Large intestine (tissue), 3 donors: ENCODE measurements around the gene STX16. TPM values are rescaled to one million over a fixed set of nuclear protein-coding genes. Genes with fewer than 3 reads are reported as not detected.
A peak's percentile ranks its signal among the peaks of the same experiment; 100 is the strongest.

Source experiments
- DNase-seq, 2 donors: peaks; one replicate each; pipeline versions ENCODE4 v3.0.0 to v3.0.0-alpha.2; 2013
- H3K27ac ChIP-seq: one replicate; pipeline ENCODE4 v1.5.1; 2013; ENCODE audit warnings: low read length
- H3K27me3 ChIP-seq: 2 replicates; pipeline ENCODE4 v1.6.1; 2013; ENCODE audit warnings: low read length; ENCODE audit not compliant: control insufficient read depth, insufficient read depth
- H3K36me3 ChIP-seq: 2 replicates; pipeline ENCODE4 v1.6.1; 2013; ENCODE audit warnings: low read length; ENCODE audit not compliant: control insufficient read depth, insufficient read depth
- H3K4me1 ChIP-seq: one replicate; pipeline ENCODE4 v1.6.1; 2013; ENCODE audit warnings: low read length; ENCODE audit not compliant: control insufficient read depth, insufficient read depth
- H3K4me3 ChIP-seq: one replicate; pipeline ENCODE4 v1.5.1; 2013; ENCODE audit warnings: low read length
- H3K9me3 ChIP-seq: one replicate; pipeline ENCODE4 v1.6.1; 2013; ENCODE audit warnings: mild to moderate bottlenecking, low read depth, low read length, moderate library complexity; ENCODE audit not compliant: control insufficient read depth
- WGBS: methylation state at CpG from one replicate; pipeline ENCODE4 v1.1.5; 2013; ENCODE audit warnings: low lambda C conversion rate; ENCODE audit not compliant: insufficient coverage; 5-methylcytosine and 5-hydroxymethylcytosine counted together
- polyA plus RNA-seq: library from polyadenylated mRNA; unstranded; fragments of 120-200 nt; gene quantifications from one replicate; pipeline ENCODE4 v1.2.1, GENCODE V29; 2013

STX16 gene
- polyA plus RNA-seq, 1 donor = 80.6 TPM

GRCh38 chr20:58698741-58699622 is 47.9 kb downstream of the STX16 start:
- no peak for DNase-seq
- Histone ChIP-seq H3K4me3 (no peak overlapping the region), H3K36me3 (peaks cover 75% of the 10 kb centered on the region), H3K27ac (no peak overlapping the region), H3K4me1 (peaks cover 4% of the 10 kb centered on the region), H3K9me3 (peaks cover 5% of the 10 kb centered on the region), H3K27me3 (no peaks in the 10 kb centered on the region)
- WGBS = no CpG with 5 or more reads among the region's 27 CpGs

GRCh38 chr20:58699623-58700107 is 48.6 kb downstream of the STX16 start:
- Histone ChIP-seq H3K36me3 (peaks cover 80% of the 10 kb centered on the region), H3K4me1 (peaks cover 4% of the 10 kb centered on the region), H3K27ac (no peak overlapping the region), H3K27me3 (no peaks in the 10 kb centered on the region), H3K9me3 (peaks cover 5% of the 10 kb centered on the region), H3K4me3 (no peak overlapping the region)
- no CpG with 5 or more reads among the region's 9 CpGs for WGBS
- no peak for DNase-seq

- H3K36me3 ChIP-seq = peaks cover 78% of the 10 kb centered on the region
- peak overlapping the region; percentile 25 for H3K27ac ChIP-seq
These were observed 49.2 kb downstream of the STX16 start for GRCh38 chr20:58700121-58700821.

GRCh38 chr20:58700823-58701222 is 49.7 kb downstream of the STX16 start:
- Histone ChIP-seq H3K36me3 (peaks cover 78% of the 10 kb centered on the region), H3K9me3 (no peaks in the 10 kb centered on the region), H3K4me3 (no peak overlapping the region), H3K27me3 (no peaks in the 10 kb centered on the region), H3K27ac (peak overlapping the region; percentile 25), H3K4me1 (peaks cover 4% of the 10 kb centered on the region)
- DNase-seq = no peak
- no CpG with 5 or more reads among the region's 11 CpGs for WGBS

More at GRCh38 chr20:58700121-58700821, 49.2 kb downstream of the STX16 start:
- WGBS = 38% methylated on average over 2 of the region's 11 CpGs
- Histone ChIP-seq H3K27me3 (no peaks in the 10 kb centered on the region), H3K4me1 (peaks cover 4% of the 10 kb centered on the region), H3K9me3 (no peaks in the 10 kb centered on the region), H3K4me3 (no peak overlapping the region)
- peak; percentile 57 to 79 for DNase-seq

- H3K4me3 ChIP-seq = no peak overlapping the region
- no peak overlapping the region for H3K27ac ChIP-seq
- H3K4me1 ChIP-seq = peaks cover 4% of the 10 kb centered on the region
- no peaks in the 10 kb centered on the region for H3K9me3 ChIP-seq
- peaks cover 71% of the 10 kb centered on the region for H3K36me3 ChIP-seq
- H3K27me3 ChIP-seq = no peaks in the 10 kb centered on the region
- WGBS = no CpG with 5 or more reads among the region's 29 CpGs
- DNase-seq = no peak
These were observed 50.5 kb downstream of the STX16 start for GRCh38 chr20:58701431-58702160.

GRCh38 chr20:58702161-58702510 is 51.1 kb downstream of the STX16 start:
- DNase-seq = no peak
- no peak overlapping the region for H3K27ac ChIP-seq
- peaks cover 4% of the 10 kb centered on the region for H3K4me1 ChIP-seq
- H3K36me3 ChIP-seq = peaks cover 65% of the 10 kb centered on the region
- no peak overlapping the region for H3K4me3 ChIP-seq
- no peaks in the 10 kb centered on the region for H3K9me3 ChIP-seq
- no peaks in the 10 kb centered on the region for H3K27me3 ChIP-seq
- no CpG with 5 or more reads among the region's 9 CpGs for WGBS

- 98% methylated on average over 10 of the region's 28 CpGs for WGBS
- Histone ChIP-seq H3K27ac (no peak overlapping the region), H3K27me3 (no peaks in the 10 kb centered on the region), H3K4me3 (no peak overlapping the region), H3K4me1 (peaks cover 4% of the 10 kb centered on the region), H3K9me3 (no peaks in the 10 kb centered on the region), H3K36me3 (peaks cover 61% of the 10 kb centered on the region)
- DNase-seq = no peak
These were observed 52.0 kb downstream of the STX16 start for GRCh38 chr20:58702859-58703648.

GRCh38 chr20:58703765-58704371 is 52.8 kb downstream of the STX16 start:
- Histone ChIP-seq H3K36me3 (peaks cover 54% of the 10 kb centered on the region), H3K9me3 (no peaks in the 10 kb centered on the region)
- WGBS = no CpG with 5 or more reads among the region's 12 CpGs

GRCh38 chr20:58705208-58705926 is 54.3 kb downstream of the STX16 start:
- peaks cover 4% of the 10 kb centered on the region for H3K4me1 ChIP-seq
- no peak overlapping the region for H3K27ac ChIP-seq
- no peaks in the 10 kb centered on the region for H3K27me3 ChIP-seq
- 80% methylated on average over 2 of the region's 14 CpGs for WGBS
- no peak overlapping the region for H3K4me3 ChIP-seq
- H3K9me3 ChIP-seq = no peaks in the 10 kb centered on the region
- H3K36me3 ChIP-seq = peaks cover 45% of the 10 kb centered on the region
- DNase-seq = no peak

More at GRCh38 chr20:58703765-58704371, 52.8 kb downstream of the STX16 start:
- no peak overlapping the region for H3K27ac ChIP-seq
- no peak overlapping the region for H3K4me3 ChIP-seq
- peaks cover 4% of the 10 kb centered on the region for H3K4me1 ChIP-seq
- DNase-seq = no peak
- H3K27me3 ChIP-seq = no peaks in the 10 kb centered on the region
